Activated CD4-positive, alpha-beta T cell treated with anti-CD3 and anti-CD28 coated beads for 24 hours (primary cell): ENCODE measurements around the gene SLC1A7.

Source experiments
- DNase-seq, 2 donors: peaks; one replicate each; pipeline ENCODE4 v3.0.0-alpha.2; 2020; ENCODE audit warnings: low read depth in 2 of 2

Gene SLC1A7

DNA sequence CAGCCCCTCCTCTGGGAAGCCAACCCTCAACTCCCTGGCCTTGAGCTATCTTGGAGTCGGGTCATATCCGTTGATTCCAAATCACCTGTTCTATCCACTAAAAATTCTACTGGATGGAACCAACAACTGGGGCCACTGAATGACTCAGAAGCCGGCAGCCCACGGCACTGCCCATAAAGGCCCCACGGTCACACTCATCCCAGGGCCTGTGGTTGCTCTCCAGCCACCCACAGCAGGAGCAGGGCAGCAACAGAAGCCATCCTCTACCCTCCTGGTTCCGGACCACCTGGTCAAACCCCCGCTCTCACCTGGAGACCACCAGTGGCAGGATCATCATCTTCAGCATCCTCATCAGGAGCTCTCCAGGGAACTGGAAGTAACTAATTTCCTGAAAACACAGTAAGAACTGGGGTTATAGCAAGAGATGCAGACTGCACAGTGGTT, 8.4 kb downstream of the SLC1A7 start:
- no peak for DNase-seq

DNA sequence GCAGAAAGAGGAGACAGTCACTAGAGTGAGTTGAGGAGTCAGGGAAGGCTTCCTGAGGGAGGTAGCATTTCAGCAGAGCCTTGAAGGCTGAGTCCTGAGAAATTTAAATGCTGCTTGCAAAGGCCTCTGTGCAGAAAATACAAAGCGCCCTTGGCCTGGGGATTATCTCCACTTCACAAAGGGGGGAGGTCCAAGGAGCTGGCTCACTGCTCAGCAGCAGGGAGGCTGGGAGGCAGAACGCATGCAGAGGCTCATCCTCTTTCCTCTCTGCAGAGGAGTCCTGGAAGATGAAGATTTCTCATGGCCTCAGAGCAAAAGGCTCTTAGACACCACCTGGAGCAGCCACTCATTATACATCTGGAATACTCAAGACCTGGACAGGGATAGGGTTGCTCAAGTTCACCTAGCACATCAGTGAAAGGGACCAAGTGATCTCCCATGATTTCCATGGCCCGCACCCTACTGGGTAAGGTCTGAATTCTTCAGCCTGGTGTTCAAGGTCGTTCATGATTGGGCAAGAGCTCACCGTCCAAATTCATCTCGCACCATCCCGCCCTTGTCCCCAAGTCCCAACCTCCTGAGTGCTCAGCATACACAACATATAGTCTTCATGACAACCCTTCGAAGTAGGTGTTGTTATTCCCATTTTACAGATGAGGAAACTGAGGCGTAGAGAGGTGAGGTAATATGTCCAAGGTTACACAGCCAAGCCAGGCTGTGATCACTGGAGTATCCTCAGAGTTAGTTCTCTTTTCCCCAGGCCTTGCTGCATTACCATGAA, 9.0 kb downstream of the SLC1A7 start:
- DNase-seq: no peak

DNA sequence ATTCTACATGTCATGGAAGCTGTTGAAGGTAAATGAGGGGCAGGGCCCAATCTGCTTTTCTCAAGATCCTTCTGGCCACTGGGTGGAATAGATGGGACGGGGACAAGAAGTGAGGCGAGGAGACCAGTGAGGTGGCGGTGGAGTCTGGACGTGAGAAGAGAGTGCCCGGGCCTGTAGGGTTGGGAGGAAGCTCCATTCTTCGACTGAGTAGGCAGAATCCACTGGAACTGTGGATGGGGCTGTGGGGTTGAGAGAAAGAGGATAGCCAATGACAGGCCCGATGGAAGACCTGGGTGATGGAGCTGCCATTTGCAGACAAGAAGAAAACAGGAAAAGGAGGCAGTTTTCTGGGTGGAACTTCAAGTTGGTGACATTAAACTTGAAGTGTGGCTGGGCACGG, 10.3 kb downstream of the SLC1A7 start:
- no peak for DNase-seq

DNA sequence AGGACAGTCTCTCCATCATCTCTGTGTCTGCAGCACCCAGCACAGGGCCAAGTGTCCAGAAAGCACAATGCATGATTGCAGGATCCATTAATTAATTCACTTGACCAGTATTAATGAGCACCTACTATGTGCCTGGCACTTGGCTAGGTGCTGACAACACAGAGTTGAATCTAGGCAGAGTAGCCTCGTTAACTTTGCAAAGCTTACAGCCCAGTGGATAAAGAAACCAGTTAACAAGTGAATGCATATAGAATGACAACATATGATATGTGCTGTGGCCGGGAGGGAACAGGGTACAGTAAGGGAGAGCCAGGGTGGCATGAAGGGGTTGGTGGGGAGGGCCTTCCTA, 10.9 kb downstream of the SLC1A7 start:
- no peak for DNase-seq

DNA sequence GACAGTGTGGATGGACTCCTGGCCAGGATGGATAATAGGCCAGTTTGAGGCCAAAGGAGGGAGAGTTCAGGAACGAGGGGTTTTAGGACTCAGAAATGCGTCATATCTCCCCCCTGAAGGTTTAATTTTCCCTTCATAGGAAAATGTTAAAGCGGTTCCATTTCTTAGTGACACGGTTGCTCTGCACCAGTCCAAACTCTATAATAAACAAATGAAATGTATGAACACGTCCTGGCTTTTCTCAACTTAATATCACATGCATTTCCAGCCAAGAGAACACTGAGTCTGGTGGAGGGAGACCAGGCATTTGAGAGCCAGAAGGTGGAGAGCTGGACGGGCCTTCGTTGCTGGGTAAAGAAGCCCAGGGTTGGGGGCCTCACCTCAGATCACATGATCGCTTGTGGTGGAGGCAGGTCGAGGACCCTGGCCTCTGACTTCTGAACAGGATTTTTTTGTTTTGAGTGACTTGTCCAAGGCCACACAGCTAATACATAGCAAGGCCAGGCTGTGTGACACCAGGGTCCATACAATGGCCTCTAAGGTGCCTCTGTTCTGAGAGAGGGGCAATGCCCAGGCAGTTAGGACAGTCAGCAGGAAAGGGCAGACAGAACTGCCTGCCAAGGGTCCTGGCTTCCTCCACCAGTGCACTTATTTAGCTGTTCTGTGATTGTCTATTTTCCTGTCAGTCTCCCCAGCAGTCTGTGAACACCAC, 11.4 kb downstream of the SLC1A7 start:
- DNase-seq: no peak

DNA sequence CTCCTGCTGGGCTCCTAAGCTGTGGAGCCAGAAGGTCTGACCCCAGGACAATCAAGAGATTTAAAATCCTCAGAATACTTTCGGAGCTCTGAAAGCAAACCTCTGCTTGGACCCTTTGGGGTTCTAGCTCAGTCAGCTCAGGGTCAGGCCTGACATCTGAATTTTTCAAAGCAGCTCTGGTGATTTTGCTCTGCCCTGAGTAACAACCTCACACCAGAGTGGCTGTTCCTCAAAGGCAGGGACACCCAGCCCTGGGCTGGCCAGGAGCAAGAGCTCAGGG, 11.9 kb downstream of the SLC1A7 start:
- no peak for DNase-seq

DNA sequence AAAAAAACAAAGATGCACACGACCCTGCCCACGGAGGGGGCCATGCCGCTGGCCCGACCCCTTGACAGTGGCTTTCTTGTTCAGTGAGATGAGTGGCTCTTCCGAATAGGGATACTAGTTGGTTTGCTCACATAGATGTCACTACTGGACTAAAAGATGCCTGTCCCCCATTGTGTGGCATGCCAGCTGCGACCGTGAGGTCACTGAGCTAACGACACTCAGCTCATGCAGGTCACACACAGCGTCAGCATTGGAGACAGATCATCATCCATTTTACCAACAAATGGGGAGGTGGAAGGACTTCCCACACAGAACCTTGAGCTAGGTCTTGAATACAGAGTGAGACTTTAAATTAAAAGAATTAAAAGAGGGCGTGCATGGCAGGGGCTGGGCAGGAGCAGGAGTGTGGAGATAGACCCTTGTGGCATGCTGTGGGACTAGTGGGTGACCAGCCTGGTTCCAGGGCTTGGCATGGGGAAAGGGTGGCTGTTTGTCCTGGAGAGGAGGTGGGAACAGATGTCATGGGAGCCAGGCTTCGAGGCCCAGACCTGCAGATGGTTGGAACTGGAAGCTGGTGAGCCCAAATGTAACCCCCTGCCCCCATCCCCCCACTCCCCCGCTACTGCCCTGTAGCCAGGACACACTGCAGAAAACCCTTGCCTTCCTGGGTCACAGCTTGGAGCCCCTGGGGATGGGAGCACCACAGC, 12.4 kb downstream of the SLC1A7 start:
- no peak for DNase-seq

DNA sequence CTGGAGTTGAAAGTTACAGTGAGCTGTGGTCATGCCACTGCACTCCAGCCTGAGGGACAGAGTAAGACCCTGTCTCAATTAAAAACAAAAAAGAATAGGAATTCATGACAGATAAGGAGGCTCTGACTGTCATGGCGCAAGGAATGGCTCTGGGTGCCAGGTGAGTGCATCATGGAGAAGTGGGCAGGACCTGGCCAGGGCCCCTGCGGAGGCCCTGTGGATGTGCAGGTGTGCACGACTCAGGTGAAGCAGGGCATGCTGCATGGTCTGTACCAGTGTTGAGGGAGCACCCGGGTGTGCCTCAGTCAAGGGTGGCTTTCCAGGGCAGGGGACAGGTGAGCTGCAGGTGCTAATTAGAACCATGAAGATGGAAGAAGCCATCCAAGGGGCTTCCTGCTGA, 14.0 kb downstream of the SLC1A7 start:
- no peak for DNase-seq

DNA sequence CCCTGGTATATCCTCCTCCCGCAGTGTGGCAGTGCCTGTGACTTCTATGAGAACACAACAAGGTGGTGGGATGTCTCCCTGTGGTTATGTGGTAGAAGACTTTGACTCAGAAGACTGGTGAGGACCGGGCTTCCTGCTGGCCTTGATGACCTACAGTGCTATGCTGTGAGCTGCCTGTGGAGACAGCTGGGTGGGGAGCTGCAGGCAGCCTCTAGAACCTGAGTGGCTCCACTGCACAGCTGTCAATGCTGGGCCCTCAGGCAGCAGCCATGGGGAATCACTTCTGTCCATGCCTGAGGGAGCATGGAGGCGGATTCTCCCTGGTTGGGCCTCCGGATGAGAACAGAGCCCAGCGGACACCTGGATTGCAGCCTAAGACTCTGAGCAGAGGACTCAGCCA, 14.9 kb downstream of the SLC1A7 start:
- DNase-seq: no peak

DNA sequence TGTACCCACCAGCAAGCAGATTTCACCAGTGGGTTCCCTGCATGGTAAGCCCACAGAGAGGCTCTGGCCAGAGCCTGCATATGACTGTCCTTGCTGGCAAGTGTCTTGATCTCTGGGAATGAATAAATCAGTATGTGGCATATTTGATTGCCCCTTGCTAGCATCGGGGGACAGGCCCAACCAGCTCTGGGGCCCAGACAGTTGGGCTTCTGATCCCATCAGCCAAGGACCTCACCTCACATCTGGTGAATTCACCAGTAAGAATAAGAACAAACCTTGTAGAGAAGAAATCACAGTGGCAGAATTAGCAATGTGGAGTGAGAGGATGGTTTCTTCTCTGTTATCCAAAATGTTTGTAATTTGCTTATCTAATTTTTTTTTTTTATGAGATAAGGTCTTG, 15.9 kb downstream of the SLC1A7 start:
- no peak for DNase-seq

DNA sequence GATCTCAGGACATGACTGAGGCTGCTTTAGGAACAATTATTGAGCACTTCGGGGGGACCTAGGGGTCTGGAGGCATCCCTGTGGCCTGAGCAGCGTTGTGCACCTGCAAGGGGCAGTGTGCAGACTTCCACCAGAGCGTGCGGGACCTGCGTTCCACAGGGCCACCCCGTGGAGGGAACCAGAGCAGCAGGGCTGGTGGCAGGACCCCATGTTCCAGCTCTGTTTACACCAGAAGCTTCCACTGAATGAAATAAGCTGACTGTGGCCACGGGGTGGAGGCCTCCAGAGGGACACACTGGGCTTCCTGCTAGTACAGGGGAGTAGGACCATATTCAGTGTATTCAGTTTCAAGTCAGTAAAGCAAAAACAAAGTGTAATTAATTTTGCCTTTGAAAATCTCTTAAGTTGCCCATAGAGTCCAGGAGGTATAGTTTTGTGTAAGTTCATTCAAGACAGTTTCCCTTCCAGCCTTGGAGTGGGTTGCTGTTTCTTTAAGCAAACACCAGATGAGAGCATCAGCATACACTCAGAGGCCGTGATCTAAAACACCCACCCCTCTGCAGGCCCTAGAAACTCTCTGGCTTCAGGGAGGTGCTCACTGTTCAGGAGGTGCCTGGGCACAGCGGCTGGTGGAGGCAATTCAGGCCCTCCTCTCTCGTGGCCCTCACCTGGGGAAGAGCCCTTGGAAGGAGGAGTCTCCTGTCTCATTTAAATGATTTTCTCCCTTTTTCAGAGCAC, 16.6 kb downstream of the SLC1A7 start:
- no peak for DNase-seq

DNA sequence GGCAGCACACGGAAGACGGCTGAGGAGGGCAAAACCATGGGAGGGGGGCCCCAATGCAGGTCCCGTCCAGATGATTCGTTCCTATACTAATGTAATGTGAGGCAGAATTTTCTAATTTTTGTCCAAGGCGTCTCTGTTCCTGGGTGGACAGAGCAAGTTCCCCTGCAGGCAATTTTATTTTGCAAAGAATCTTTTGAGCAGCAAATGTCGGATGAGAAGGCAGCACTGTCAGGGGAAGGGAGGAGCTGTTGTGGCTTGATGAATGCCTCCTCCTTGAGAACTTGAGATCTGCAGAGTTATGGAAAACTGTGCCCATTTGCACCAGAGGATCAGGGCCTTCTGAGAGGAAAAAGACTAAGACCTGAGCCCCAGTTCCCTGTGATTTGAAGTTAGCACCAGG, 17.3 kb downstream of the SLC1A7 start:
- DNase-seq: no peak

DNA sequence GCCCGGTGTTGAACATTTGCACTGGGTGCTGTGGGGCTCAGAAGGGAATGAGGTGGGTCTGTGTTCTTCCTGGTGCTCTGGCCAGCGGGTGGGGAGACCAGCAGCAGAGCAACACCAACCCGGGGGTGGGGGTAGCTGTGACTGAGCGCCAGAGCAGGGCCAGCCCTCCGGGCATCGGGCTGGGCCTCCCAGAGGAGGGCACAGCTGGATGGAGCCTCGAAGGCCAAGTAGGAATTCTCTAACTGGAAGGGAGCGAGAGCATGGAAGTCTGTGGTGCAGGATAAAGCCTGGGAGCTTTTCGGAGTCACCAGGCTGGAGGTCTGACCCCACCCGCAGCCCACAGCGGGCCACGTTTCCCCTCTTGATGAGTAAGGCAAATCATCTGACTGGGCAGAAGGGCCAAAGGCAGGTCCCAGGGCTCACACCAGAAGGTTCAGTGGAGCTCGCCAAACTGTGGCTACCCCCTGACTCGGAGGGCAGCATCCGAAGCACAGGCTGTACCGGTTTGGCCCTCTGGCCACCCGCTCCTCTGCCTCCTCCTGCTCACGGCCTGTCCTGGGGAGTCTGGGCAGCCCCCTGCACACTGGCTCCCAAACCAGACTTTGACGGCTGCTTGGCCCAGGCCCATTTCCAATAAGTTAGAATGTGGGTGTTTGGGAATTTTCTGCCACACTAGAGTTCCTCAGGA, 18.8 kb downstream of the SLC1A7 start:
- no peak for DNase-seq

DNA sequence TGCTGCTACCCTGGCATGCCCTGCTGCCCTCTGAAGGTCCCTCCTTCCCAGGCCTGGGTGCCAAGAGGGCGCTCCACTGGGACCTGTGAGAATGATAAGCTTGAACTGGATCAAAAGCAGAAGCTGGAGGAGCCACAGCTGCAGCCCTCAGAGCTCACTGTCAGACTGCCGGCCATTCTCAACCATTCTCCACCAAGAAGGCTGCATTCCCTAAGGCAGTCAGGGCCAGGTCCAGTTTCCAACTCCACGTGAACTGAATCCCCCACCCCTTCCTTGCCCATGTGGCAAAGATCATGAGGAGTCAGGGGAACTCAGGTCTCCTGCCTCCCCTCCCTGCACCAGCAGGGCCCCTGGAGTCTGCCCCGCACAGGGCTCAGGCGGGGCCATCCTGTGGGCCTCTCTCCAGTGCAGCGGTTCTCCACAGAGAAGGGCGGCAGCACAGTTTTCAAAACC, 19.5 kb downstream of the SLC1A7 start:
- DNase-seq: no peak

DNA sequence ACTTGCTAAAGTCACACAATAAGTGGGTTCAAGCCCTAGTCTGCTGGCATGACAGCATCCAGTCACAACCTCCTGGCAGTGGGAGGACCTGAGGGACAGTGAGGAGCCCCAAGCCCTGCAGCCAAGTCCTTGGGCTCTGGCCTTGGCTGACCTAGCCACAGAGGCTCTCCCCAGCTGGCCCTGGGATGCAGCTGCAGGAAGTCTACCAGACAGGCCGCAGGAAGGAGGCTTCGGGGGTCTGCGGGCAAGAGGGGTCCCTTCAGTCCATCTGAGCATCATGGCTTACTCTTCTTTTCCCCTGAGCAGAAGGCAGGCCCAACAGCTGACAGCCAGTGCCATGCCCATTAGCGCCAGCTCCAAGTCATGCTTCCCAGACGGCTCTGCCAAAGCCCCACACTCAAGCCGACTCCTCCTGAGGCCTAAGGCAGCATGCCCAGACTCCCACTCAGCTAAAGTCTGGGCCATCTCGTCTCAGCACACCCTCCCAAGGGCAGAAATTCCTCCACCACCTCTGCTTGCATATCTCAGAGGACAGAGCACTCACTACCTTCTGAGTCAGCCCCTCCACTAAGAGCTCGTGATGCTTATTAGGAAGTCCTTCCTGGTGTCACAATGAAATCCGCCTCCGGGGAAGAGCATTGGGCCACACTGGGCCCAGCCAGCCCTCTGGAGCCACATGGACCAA, 20.1 kb downstream of the SLC1A7 start:
- no peak for DNase-seq

DNA sequence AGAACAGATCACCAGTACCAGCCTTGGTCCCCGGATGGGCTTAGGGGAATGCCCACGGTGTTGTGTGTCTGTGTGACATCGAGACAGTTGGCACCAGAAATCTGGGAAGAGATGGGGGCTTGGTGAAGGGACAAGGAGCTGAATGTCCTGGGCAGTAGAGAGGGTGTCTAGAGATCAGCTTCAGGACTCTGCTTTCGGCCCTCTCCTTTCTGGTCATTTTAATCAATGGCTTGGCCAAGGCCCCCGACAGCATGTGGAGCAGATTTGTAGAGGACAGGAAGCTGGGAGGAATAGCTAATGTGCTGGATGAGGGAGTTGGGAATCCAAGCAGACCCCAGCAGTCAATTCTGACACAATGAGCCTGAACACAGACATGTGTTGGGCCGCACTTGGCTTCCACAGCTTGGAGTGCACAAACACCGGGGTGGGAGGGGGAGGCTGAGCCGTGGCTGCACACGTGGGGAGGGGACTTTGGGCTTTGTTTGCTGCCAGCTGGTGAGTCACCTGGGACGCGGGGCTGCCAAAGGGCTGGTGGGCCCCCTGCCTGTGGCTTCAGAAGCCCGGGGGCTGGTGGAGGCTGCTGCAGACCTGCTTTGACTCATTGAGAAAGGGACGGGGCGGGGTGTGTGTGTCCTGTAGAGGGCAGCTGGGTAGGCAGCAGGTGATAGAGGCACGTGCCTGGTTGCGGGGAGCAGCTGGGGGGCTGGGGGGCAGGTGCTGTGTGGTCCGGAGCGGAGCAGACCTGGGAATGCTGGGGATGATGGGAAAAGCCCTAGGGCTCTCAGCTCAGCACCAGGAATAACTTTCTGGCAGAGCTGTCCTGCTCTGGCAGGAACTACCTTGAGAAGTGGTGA, 20.9 kb downstream of the SLC1A7 start:
- no peak for DNase-seq

DNA sequence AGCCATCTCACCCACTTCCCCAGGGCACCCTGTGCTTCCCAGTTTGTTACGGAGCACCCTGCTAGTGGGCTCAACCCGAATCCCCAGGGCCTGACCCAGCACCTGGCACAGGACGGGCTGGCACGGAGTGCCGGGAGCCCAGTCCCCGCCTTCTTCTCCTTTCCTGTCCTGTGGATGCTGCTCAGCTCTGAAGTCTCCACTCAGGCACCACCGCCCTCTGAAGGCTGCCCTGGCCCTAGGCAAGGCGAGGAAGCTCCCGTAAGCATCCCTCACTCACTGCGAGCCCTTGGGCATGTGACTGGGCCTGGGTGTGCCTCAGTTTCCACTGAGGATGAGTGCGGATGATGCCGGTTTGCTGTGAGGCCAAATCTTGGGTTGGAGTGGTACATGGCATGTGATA, 21.8 kb downstream of the SLC1A7 start:
- no peak for DNase-seq

DNA sequence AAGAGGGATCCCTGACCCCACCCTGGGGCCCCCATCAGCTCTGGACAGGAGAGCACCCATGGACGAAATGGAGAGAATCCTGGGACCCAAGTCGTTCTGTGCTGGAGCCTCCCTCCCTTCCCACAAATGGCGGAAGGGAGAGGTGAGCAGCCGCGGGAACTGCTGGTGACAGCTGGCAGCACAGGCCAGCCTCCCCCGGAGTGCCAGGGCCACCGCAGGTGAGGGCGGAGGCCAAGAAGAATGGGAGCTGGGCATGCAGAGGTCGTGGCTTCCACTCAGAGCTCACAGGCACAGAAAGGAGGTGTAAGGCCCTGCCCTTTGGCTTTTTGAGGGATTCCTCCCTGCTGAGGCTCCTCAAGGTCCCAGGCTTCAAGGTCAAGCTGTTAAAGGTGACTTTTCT, 24.6 kb downstream of the SLC1A7 start:
- no peak for DNase-seq

DNA sequence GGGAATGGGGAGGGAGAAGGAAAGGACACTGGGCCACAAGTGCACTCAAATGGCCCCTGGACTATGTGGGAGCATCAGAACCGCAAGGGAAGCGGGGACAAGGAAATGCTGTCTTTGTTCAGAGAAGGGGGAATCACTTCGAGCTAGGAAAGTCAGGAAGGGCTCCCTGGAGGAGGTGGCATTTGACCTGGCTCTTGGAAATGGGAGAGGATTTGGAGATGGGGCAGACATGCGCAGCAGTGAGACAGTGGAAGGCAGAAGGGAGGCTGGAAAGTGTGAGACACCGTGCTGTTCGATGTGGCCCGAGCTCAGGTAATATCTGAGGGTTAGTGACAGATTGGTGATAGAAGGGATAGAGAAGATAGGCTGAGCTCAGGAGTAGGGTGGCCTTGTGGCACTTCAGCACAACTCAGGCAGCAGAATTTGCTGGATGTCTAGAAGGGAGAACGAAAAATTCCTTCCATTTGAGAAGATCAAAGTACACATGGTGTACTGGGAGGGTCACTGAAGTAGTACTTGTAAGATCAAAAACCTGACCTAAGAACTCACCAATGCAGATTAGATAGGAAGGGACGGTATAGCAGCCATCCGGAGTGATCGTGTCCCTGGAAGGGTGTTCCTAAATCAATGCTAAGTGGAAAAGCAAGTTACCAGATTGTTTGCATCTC, 25.4 kb downstream of the SLC1A7 start:
- no peak for DNase-seq
